ENCODE data around the gene NOL3. TPM values are rescaled to one million over a fixed set of nuclear protein-coding genes. Genes with fewer than 3 reads are reported as not detected.

The NOL3 gene
- total and polyA plus RNA-seq, 2 of the 13 experiments (the other 11 are each of a cell fraction or from before 2014, with no cell fraction given), result 5.7 to 20.5 TPM

- TF ChIP-seq IRF1 (CRISPR knock-in tag; IDR thresholded peaks at IDR 0.05; ENCODE audit: low read depth) (no peak), ZNF713 (CRISPR knock-in tag; IDR thresholded peaks at IDR 0.05) (no peak), HMG20B (CRISPR knock-in tag; conservative IDR thresholded peaks at IDR 0.05) (no peak), ZBTB40 (IDR thresholded peaks at IDR 0.05) (no peak), ZBTB40 (CRISPR knock-in tag; IDR thresholded peaks at IDR 0.05) (peak; percentile 57; the same call in 1 of the 2 replicates), ARID4A (CRISPR knock-in tag; IDR thresholded peaks at IDR 0.05; ENCODE audit: borderline replicate concordance) (peak; percentile 29), REL (CRISPR knock-in tag; conservative IDR thresholded peaks at IDR 0.05) (no peak), ZNF607 (CRISPR knock-in tag; IDR thresholded peaks at IDR 0.05; ENCODE audit: borderline replicate concordance) (no peak), USF2 (IDR thresholded peaks at IDR 0.05; ENCODE audit: low read depth, low read length) (no peak), USF2 (CRISPR knock-in tag; IDR thresholded peaks at IDR 0.05; ENCODE audit: borderline replicate concordance) (no peak), NR1H2 (CRISPR knock-in tag; IDR thresholded peaks at IDR 0.05; ENCODE audit: borderline replicate concordance, low read depth) (no peak)
These were observed 40.0 kb downstream of the NOL3 start (continued) for GRCh38 chr16:67210069-67210937.
